ENCODE data around the gene GATA2. TPM values are rescaled to one million over a fixed set of nuclear protein-coding genes. Genes with fewer than 3 reads are reported as not detected.

GATA2 gene
- polyA plus RNA-seq, 1 experiment = 4.8 TPM

DNA sequence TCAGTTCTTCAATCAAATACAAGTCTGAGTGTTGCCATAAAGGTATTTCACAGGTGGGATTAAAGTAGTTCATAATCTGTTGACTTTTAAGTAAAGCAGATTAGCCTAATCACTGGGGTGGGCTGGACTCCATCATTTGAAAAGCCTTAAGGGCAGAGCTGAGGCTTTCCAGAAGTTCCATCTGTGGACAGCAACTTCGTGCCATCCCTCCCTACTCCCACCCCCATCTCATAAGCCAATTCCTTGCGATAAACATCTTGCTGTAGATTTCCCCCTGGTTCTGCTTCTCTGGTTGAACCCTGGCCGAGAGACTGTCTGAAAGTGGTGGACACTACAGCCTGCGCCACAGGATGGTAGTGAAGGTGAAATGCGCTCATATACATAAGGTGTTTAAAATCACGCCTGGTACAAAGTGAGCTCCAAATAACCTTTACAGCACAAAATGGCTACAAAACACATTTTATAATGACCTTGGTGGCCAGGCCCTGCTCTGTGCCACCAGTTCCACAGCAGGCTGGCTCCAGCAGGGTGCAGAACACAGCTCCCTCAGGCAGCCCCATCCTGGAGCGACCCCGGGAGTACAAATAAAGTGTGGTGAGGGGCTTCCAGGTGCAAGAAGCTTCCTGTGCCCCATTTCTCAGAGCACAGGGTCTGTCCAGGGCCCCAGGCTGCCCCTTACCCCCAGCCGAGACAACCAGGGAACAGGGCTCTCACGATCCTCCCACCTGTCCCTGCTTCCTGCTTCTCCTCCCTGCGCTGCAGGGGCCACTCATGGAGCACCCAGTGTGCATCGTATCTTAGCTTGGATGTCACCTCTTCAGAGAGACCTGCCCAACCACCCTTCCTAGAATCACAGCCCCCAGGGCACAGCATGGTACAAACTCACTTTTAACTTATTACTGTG lies 25.8 kb upstream of the GATA2 start:
- Histone ChIP-seq H3K4me3 (ENCODE audit: low read depth, low read length) (no peak overlapping the region), H3K27ac (ENCODE audit: low read depth, low read length) (no peak overlapping the region), H3K9me3 (ENCODE audit: control insufficient read depth, insufficient read depth, low read length) (peaks cover 3% of the 10 kb centered on the region; the same call in 1 of the 2 replicates), H3K27me3 (ENCODE audit: control insufficient read depth, insufficient read depth, low read length) (peaks cover 32% of the 10 kb centered on the region)
- TF ChIP-seq, protein P1, sequence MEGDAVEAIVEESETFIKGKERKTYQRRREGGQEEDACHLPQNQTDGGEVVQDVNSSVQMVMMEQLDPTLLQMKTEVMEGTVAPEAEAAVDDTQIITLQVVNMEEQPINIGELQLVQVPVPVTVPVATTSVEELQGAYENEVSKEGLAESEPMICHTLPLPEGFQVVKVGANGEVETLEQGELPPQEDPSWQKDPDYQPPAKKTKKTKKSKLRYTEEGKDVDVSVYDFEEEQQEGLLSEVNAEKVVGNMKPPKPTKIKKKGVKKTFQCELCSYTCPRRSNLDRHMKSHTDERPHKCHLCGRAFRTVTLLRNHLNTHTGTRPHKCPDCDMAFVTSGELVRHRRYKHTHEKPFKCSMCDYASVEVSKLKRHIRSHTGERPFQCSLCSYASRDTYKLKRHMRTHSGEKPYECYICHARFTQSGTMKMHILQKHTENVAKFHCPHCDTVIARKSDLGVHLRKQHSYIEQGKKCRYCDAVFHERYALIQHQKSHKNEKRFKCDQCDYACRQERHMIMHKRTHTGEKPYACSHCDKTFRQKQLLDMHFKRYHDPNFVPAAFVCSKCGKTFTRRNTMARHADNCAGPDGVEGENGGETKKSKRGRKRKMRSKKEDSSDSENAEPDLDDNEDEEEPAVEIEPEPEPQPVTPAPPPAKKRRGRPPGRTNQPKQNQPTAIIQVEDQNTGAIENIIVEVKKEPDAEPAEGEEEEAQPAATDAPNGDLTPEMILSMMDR (IDR thresholded peaks at IDR 0.05; ENCODE audit: low read depth, low read length) = no peak
- no peak for DNase-seq (ENCODE audit: low read depth, low spot score)
- CTCF ChIA-PET = no interaction called here
- POLR2A ChIA-PET = no interaction called here

DNA sequence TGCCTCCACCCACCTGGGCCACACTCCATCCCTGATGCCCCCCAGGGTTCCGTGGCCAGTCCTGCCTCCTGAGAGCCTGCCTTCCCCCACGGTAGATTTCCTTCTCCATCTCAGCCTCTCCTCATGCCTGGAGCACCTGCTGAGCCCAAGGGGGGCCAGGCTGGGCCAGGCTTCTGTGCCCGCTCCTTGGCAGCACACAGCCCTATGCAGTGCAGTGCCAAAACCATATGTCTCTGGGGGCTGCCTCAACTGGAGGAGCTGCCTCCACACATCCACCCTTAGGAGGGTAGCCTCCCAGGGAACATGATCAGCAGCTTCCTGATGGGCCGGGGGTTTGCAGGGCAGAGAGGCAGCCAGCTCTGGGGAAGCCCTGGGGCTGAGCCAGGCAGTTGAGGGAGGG lies 24.6 kb upstream of the GATA2 start:
- no peak for DNase-seq (ENCODE audit: low read depth, low spot score)
- CTCF ChIA-PET = no interaction called here
- Histone ChIP-seq H3K9me3 (ENCODE audit: control insufficient read depth, insufficient read depth, low read length) (peaks cover 3% of the 10 kb centered on the region; the same call in 1 of the 2 replicates), H3K27ac (ENCODE audit: low read depth, low read length) (no peak overlapping the region), H3K4me3 (ENCODE audit: low read depth, low read length) (no peak overlapping the region), H3K27me3 (ENCODE audit: control insufficient read depth, insufficient read depth, low read length) (peaks cover 24% of the 10 kb centered on the region)
- POLR2A ChIA-PET = no interaction called here
- TF ChIP-seq, protein P1 (IDR thresholded peaks at IDR 0.05; ENCODE audit: low read depth, low read length) = no peak

GRCh38 chr3:128515967-128516366 lies 23.0 kb upstream of the GATA2 start:
- no peak overlapping the region for H3K27ac ChIP-seq (ENCODE audit: low read depth, low read length)
- no peak for DNase-seq (ENCODE audit: low read depth, low spot score)
- peaks cover 3% of the 10 kb centered on the region; the same call in 1 of the 2 replicates for H3K9me3 ChIP-seq (ENCODE audit: control insufficient read depth, insufficient read depth, low read length)
- POLR2A ChIA-PET = no interaction called here
- TF ChIP-seq, protein P1 (IDR thresholded peaks at IDR 0.05; ENCODE audit: low read depth, low read length) = no peak
- CTCF ChIA-PET = no interaction called here
- no peak overlapping the region for H3K4me3 ChIP-seq (ENCODE audit: low read depth, low read length)
- peaks cover 18% of the 10 kb centered on the region for H3K27me3 ChIP-seq (ENCODE audit: control insufficient read depth, insufficient read depth, low read length)

GRCh38 chr3:128508852-128509251 lies 15.9 kb upstream of the GATA2 start:
- Histone ChIP-seq H3K27me3 (ENCODE audit: control insufficient read depth, insufficient read depth, low read length) (peaks cover 2% of the 10 kb centered on the region), H3K9me3 (ENCODE audit: control insufficient read depth, insufficient read depth, low read length) (no peaks in the 10 kb centered on the region), H3K4me3 (ENCODE audit: low read depth, low read length) (no peak overlapping the region), H3K27ac (ENCODE audit: low read depth, low read length) (no peak overlapping the region)
- TF ChIP-seq, protein P1 (IDR thresholded peaks at IDR 0.05; ENCODE audit: low read depth, low read length) = no peak
- CTCF ChIA-PET = interaction anchor here (0.8 to 1.4 kb wide), 2 partner anchors 11 to 111 kb away, joined by 3 to 6 read pairs; no protein-coding TSS in a partner anchor
- no peak for DNase-seq (ENCODE audit: low read depth, low spot score)
- POLR2A ChIA-PET = no interaction called here

DNA sequence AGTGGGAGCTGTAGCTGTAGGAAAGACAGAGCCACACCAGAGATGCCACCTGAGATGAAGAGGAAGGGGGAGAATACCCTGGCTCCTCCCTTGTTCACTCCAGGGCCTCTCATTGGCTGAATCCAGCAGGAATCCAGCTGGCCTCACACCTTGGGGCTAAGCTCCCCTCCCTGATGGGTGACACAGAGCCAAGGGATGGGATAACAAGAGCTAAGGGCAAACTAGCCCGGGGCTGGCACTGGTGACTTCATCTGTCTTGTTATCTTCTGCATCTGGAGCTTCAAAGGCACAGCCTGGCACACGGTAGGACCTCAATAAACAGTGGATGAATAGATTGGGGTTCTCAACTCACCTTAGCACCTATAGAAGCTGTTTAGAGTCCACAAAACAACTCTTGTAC lies 13.8 kb upstream of the GATA2 start:
- TF ChIP-seq, protein P1 (IDR thresholded peaks at IDR 0.05; ENCODE audit: low read depth, low read length) = no peak
- no peak for DNase-seq (ENCODE audit: low read depth, low spot score)
- no peaks in the 10 kb centered on the region for H3K9me3 ChIP-seq (ENCODE audit: control insufficient read depth, insufficient read depth, low read length)
- no peak overlapping the region for H3K27ac ChIP-seq (ENCODE audit: low read depth, low read length)
- H3K4me3 ChIP-seq (ENCODE audit: low read depth, low read length) = no peak overlapping the region
- H3K27me3 ChIP-seq (ENCODE audit: control insufficient read depth, insufficient read depth, low read length) = peaks cover 2% of the 10 kb centered on the region
- ChIA-PET CTCF (interaction anchor here (0.7 to 2.3 kb wide), 4 partner anchors 9 to 337 kb away, joined by 3 to 9 read pairs (median 4); no protein-coding TSS in a partner anchor), POLR2A (interaction anchor here (1.4 kb wide), 1 partner anchor 21 kb away, joined by 3 read pairs; no protein-coding TSS in a partner anchor)
